Stimulated activated CD8-positive, alpha-beta memory T cell treated with anti-CD3 and anti-CD28 coated beads, Interleukin-12 subunit alpha, Interleukin-12 subunit beta, amount 100 ng/mL, for 24 hours (primary cell): Measurements from ENCODE around the gene TUBD1.

Experiments used
- DNase-seq: peaks from one replicate; pipeline ENCODE4 v3.0.0-alpha.2; 2020; ENCODE audit errors: extremely low read depth

The TUBD1 gene

GRCh38 chr17:59825533-59826322 lies 67.0 kb downstream of the TUBD1 start:
- no peak for DNase-seq

- DNase-seq: no peak
Observed at GRCh38 chr17:59815965-59816364, 76.8 kb downstream of the TUBD1 start.

- no peak for DNase-seq
Observed at GRCh38 chr17:59814685-59815084, 78.1 kb downstream of the TUBD1 start.

GRCh38 chr17:59814276-59814675 lies 78.5 kb downstream of the TUBD1 start:
- no peak for DNase-seq

- DNase-seq: no peak
Observed at GRCh38 chr17:59812139-59812538, 80.6 kb downstream of the TUBD1 start.

GRCh38 chr17:59811209-59811608 lies 81.5 kb downstream of the TUBD1 start:
- no peak for DNase-seq

- DNase-seq: no peak
Observed at GRCh38 chr17:59810894-59811153, 81.9 kb downstream of the TUBD1 start.
